H9 (cell line): ENCODE results near the gene ACMSD. TPM values are rescaled to one million over a fixed set of nuclear protein-coding genes. Genes with fewer than 3 reads are reported as not detected.

Experiments used
- DNase-seq: peaks from one replicate; pipeline ENCODE4 v3.0.0-alpha.2; 2017
- H2AFZ ChIP-seq: one replicate; pipeline ENCODE4 v1.6.1; 2013; ENCODE audit warnings: mild to moderate bottlenecking, low read length, control low read depth, moderate library complexity
- H2AK5ac ChIP-seq: 2 replicates; pipeline ENCODE4 v1.6.1; 2013; ENCODE audit warnings: low read length, control low read depth, mixed read lengths; ENCODE audit not compliant: insufficient read length
- H2BK120ac ChIP-seq: one replicate; pipeline ENCODE4 v1.6.1; 2013; ENCODE audit warnings: low read depth, mild to moderate bottlenecking, low read length, control low read depth, inconsistent platforms; ENCODE audit not compliant: poor library complexity, severe bottlenecking
- H2BK12ac ChIP-seq: 2 replicates; pipeline ENCODE4 v1.6.1; 2013; ENCODE audit warnings: low read length, control low read depth, mixed read lengths, low read depth; ENCODE audit not compliant: insufficient read length
- H2BK15ac ChIP-seq: 2 replicates; pipeline ENCODE4 v1.6.1; 2013; ENCODE audit warnings: low read depth, low read length, control low read depth
- H2BK20ac ChIP-seq: one replicate; pipeline ENCODE4 v1.6.1; 2013; ENCODE audit warnings: low read depth, mild to moderate bottlenecking, low read length, control low read depth, inconsistent platforms; ENCODE audit not compliant: poor library complexity, severe bottlenecking
- H2BK5ac ChIP-seq: 2 replicates; pipeline ENCODE4 v1.6.1; 2013; ENCODE audit warnings: low read length, control low read depth, mixed read lengths; ENCODE audit not compliant: insufficient read length
- H3K14ac ChIP-seq: 2 replicates; pipeline ENCODE4 v1.6.1; 2013; ENCODE audit warnings: low read length, control low read depth; ENCODE audit not compliant: insufficient read depth
- H3K18ac ChIP-seq: 2 replicates; pipeline ENCODE4 v1.6.1; 2013; ENCODE audit warnings: low read depth, mild to moderate bottlenecking, mixed read lengths, low read length, control low read depth; ENCODE audit not compliant: insufficient read length
- H3K23ac ChIP-seq: 2 replicates; pipeline ENCODE4 v1.6.1; 2013; ENCODE audit warnings: low read length, control low read depth, mixed read lengths, low read depth; ENCODE audit not compliant: insufficient read length
- H3K23me2 ChIP-seq: 2 replicates; pipeline ENCODE4 v1.6.1; 2013; ENCODE audit warnings: low read depth, mild to moderate bottlenecking, mixed read lengths, low read length, control low read depth; ENCODE audit not compliant: insufficient read length, poor library complexity, severe bottlenecking
- H3K27ac ChIP-seq: 2 replicates; pipeline ENCODE4 v1.5.1; 2013; ENCODE audit warnings: low read length, control low read depth, mixed read lengths, low read depth; ENCODE audit not compliant: insufficient read length
- H3K27me3 ChIP-seq: 2 replicates; pipeline ENCODE4 v1.6.1; 2013; ENCODE audit warnings: low read length, control low read depth, inconsistent platforms; ENCODE audit not compliant: insufficient read depth
- H3K4ac ChIP-seq: 2 replicates; pipeline ENCODE4 v1.6.1; 2013; ENCODE audit warnings: low read depth, mild to moderate bottlenecking, control low read depth, inconsistent platforms, low read length, moderate library complexity
- H3K4me1 ChIP-seq: 2 replicates; pipeline ENCODE4 v1.6.1; 2013; ENCODE audit warnings: low read length, control low read depth, inconsistent platforms; ENCODE audit not compliant: insufficient read depth
- H3K4me2 ChIP-seq: 2 replicates; pipeline ENCODE4 v1.6.1; 2013; ENCODE audit warnings: low read length, control low read depth, mixed read lengths; ENCODE audit not compliant: insufficient read length, insufficient read depth
- H3K56ac ChIP-seq: 2 replicates; pipeline ENCODE4 v1.6.1; 2013; ENCODE audit warnings: low read depth, mild to moderate bottlenecking, mixed read lengths, low read length, control low read depth; ENCODE audit not compliant: insufficient read length
- H3K79me1 ChIP-seq: 2 replicates; pipeline ENCODE4 v1.6.1; 2013; ENCODE audit warnings: low read depth, mild to moderate bottlenecking, moderate library complexity, low read length, control low read depth, inconsistent platforms; ENCODE audit not compliant: insufficient read depth, poor library complexity, severe bottlenecking
- H3K79me2 ChIP-seq: 2 replicates; pipeline ENCODE4 v1.6.1; 2013; ENCODE audit warnings: low read length, control low read depth, inconsistent platforms; ENCODE audit not compliant: insufficient read depth
- H3K9ac ChIP-seq: 2 replicates; pipeline ENCODE4 v1.6.1; 2013; ENCODE audit warnings: low read length, control low read depth, mixed read lengths; ENCODE audit not compliant: insufficient read length; ENCODE audit errors: extremely low read depth
- H3K9me3 ChIP-seq: one replicate; pipeline ENCODE4 v1.6.1; 2013; ENCODE audit warnings: low read depth, low read length, inconsistent platforms; ENCODE audit not compliant: control insufficient read depth
- H3T11ph ChIP-seq: one replicate; pipeline ENCODE4 v1.6.1; 2013; ENCODE audit warnings: mild to moderate bottlenecking, low read length, control low read depth, inconsistent platforms
- H4K20me1 ChIP-seq: one replicate; pipeline ENCODE4 v1.6.1; 2013; ENCODE audit not compliant: control insufficient read depth, insufficient read length, insufficient read depth
- H4K5ac ChIP-seq: 2 replicates; pipeline ENCODE4 v1.6.1; 2013; ENCODE audit warnings: low read depth, mild to moderate bottlenecking, mixed read lengths, low read length, control low read depth; ENCODE audit not compliant: insufficient read length
- H4K8ac ChIP-seq: replicated peaks from 2 replicates; pipeline ENCODE4 v1.6.1; 2013; ENCODE audit warnings: low read length, control low read depth, mixed read lengths, low read depth; ENCODE audit not compliant: insufficient read length
- H4K91ac ChIP-seq: 2 replicates; pipeline ENCODE4 v1.6.1; 2013; ENCODE audit warnings: low read depth, mild to moderate bottlenecking, moderate library complexity, mixed read lengths, low read length, control low read depth; ENCODE audit not compliant: insufficient read length
- H3K27ac Mint-ChIP-seq, 3 experiments: 2 replicates in 2 of 3; 3 replicates in 1 of 3; pipeline ENCODE4 v1.8.0; 2020 to 2021; ENCODE audit warnings: mixed read lengths in 3 of 3, mild to moderate bottlenecking in 1 of 3, moderate library complexity in 1 of 3
- H3K27me3 Mint-ChIP-seq: 2 replicates; pipeline ENCODE4 v1.8.0; 2021; ENCODE audit warnings: low read depth, mild to moderate bottlenecking, moderate library complexity, mixed read lengths
- H3K36me3 Mint-ChIP-seq, 3 experiments: 2 replicates in 2 of 3; 3 replicates in 1 of 3; pipeline ENCODE4 v1.8.0; 2020 to 2021; ENCODE audit warnings: low read depth in 3 of 3, mixed read lengths in 3 of 3; ENCODE audit not compliant: insufficient read depth in 1 of 3
- H3K4me1 Mint-ChIP-seq, 2 experiments: 2 replicates each; pipeline ENCODE4 v1.8.0; 2020; ENCODE audit warnings: mixed read lengths in 2 of 2
- H3K4me3 Mint-ChIP-seq, 2 experiments: 2 replicates in 1 of 2; 3 replicates in 1 of 2; pipeline ENCODE4 v1.8.0; 2020 to 2021; ENCODE audit warnings: mild to moderate bottlenecking in 2 of 2, mixed read lengths in 2 of 2, moderate library complexity in 1 of 2
- H3K9me3 Mint-ChIP-seq, 2 experiments: 2 replicates in 1 of 2; 3 replicates in 1 of 2; pipeline ENCODE4 v1.8.0; 2020; ENCODE audit warnings: mild to moderate bottlenecking in 2 of 2, mixed read lengths in 2 of 2, moderate library complexity in 1 of 2
- total RNA-seq: library from RNA; stranded (reverse); gene quantifications from 2 replicates; pipeline ENCODE4 v1.2.1, GENCODE V29; 2021
- TF ChIP-seq, protein P1 (sequence below): fragments of 200-600 bp; sonication (generic); conservative IDR thresholded peaks from 3 replicates; pipeline ENCODE4 v1.8.0; 2021; ENCODE audit warnings: antibody characterized with exemption, mild to moderate bottlenecking

The ACMSD gene
- total RNA-seq, 1 experiment from 2014 or later = not detected

- no peak overlapping the region for H3K27ac ChIP-seq
- H3K27me3 Mint-ChIP-seq = no peaks in the 10 kb centered on the region
- no peak overlapping the region for H4K5ac ChIP-seq
- H2BK20ac ChIP-seq = no peak overlapping the region
- H3K23ac ChIP-seq = no peak overlapping the region
- H3K27ac Mint-ChIP-seq = no peak overlapping the region
- H3K9ac ChIP-seq = no peak overlapping the region
- H3K4ac ChIP-seq = no peak overlapping the region
- H3K4me3 Mint-ChIP-seq = no peak overlapping the region
- no peaks in the 10 kb centered on the region for H3K9me3 ChIP-seq
- no peak for DNase-seq
- H3K56ac ChIP-seq = no peak overlapping the region
- no peak overlapping the region for H3K14ac ChIP-seq
- no peak overlapping the region for H2BK15ac ChIP-seq
- no peak overlapping the region for H3T11ph ChIP-seq
- no peaks in the 10 kb centered on the region for H3K23me2 ChIP-seq
- no peaks in the 10 kb centered on the region for H3K27me3 ChIP-seq
- H2AK5ac ChIP-seq = no peak overlapping the region
- no peak overlapping the region for H3K4me2 ChIP-seq
- H3K4me1 Mint-ChIP-seq = no peaks in the 10 kb centered on the region
- no peaks in the 10 kb centered on the region for H3K79me1 ChIP-seq
- no peak overlapping the region for H2AFZ ChIP-seq
- H4K20me1 ChIP-seq = no peaks in the 10 kb centered on the region
- H3K9me3 Mint-ChIP-seq = no peaks in the 10 kb centered on the region
- H3K36me3 Mint-ChIP-seq = no peaks in the 10 kb centered on the region
- no peaks in the 10 kb centered on the region for H3K4me1 ChIP-seq
- no peaks in the 10 kb centered on the region for H3K79me2 ChIP-seq
- H3K18ac ChIP-seq = no peak overlapping the region
- H4K8ac ChIP-seq = no peak overlapping the region
- TF ChIP-seq, protein P1, sequence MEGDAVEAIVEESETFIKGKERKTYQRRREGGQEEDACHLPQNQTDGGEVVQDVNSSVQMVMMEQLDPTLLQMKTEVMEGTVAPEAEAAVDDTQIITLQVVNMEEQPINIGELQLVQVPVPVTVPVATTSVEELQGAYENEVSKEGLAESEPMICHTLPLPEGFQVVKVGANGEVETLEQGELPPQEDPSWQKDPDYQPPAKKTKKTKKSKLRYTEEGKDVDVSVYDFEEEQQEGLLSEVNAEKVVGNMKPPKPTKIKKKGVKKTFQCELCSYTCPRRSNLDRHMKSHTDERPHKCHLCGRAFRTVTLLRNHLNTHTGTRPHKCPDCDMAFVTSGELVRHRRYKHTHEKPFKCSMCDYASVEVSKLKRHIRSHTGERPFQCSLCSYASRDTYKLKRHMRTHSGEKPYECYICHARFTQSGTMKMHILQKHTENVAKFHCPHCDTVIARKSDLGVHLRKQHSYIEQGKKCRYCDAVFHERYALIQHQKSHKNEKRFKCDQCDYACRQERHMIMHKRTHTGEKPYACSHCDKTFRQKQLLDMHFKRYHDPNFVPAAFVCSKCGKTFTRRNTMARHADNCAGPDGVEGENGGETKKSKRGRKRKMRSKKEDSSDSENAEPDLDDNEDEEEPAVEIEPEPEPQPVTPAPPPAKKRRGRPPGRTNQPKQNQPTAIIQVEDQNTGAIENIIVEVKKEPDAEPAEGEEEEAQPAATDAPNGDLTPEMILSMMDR = peak; percentile 67
- no peak overlapping the region for H2BK120ac ChIP-seq
- H2BK5ac ChIP-seq = no peak overlapping the region
- H4K91ac ChIP-seq = no peak overlapping the region
- no peak overlapping the region for H2BK12ac ChIP-seq
These were observed 59.5 kb downstream of the ACMSD start for GRCh38 chr2:134897932-134898331.
